HG02588 (cell line): Measurements from ENCODE around the gene SORCS2.

ENCODE experiments used
- ATAC-seq: cut with Tn5 transposase; IDR thresholded peaks from one replicate; pipeline ENCODE4 v1.9.1; 2021; ENCODE audit warnings: mild to moderate bottlenecking, moderate library complexity; ENCODE audit not compliant: unreplicated experiment

SORCS2 gene

DNA sequence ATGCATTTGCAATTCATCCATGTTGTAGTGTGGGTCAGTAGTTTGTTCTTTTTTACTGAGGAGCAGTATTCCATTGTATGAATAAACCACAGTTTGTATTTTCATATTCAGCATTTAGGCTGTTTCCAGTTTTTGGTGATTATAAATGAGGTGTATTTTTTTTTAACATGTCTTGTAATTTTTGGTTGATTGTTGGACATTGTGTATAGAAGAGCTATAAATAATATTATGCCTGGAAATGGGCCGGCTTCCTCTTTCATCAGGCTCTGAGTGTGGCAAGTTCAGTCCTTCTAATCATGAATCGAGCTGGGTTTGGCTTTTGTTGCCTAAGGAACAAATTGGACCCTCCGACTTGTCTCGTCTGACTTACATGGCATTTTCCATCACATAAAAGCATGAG lies 126.7 kb downstream of the SORCS2 start:
- no peak for ATAC-seq

DNA sequence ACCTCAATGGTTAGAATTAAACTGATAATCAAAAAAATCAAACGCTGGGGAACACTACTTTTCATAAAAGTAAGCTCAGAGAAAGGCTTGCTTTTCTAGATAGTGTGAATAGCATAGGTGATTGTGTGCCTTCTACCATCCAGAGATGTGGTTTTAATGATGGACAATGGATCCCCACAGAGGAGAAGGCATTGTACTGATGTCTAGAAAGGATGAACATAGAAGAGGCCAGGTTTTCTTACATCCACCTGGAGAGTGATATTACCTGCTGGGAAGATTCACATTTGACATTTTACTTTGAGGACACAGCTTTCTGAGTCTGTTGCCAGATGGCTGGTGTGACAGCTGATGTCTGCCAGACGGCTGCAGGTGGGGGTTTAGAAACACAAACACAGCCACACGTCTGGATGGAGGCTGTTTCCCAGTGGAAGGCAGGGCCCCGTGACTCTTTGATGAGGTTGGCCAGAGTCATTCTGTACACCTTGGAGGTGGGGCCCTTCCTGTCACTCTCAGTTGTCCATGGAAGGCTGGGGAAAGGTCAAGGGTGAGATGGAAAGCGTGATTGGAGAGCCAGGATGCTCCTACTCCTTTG lies 128.0 kb downstream of the SORCS2 start:
- no peak for ATAC-seq

DNA sequence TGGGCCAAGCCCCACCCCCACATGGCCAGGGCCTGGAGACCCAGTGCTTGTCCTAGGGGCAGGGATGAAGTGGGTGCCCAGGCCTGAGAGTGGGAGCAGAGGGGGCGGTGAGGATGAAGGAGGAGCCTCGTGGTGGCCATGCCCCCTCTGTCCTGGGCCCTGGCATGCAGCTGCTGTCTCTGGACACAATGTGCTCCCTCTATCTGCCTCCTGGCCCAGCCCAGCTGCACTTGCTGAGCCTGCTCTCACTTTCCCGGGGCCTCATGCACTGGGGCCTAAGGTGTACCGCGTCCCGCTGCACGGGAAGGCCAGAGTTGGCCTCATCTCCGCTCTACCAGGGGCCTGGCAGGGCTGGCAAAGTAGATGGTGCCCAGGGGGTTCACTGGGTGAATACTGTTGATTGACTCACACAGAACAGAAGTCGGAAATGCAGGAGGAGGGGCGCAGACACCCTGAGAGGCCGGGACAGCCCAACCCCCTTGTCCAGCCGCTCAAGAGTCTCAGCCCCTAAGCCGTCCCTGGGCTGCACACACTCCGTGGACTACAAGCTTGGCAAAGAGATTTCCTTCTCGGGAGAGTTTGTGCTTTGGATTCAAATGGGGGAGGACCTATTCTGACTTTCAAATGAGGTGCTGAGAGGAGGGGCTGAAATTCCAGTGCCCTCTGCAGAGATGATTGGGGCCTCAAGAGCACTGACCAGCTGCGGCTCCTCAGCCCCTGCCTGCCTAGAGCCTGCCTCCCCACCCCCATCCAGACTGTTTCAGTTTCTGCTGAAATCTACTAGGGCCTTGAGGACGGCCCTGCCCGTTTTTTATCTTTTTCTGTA lies 130.0 kb downstream of the SORCS2 start:
- no peak for ATAC-seq

DNA sequence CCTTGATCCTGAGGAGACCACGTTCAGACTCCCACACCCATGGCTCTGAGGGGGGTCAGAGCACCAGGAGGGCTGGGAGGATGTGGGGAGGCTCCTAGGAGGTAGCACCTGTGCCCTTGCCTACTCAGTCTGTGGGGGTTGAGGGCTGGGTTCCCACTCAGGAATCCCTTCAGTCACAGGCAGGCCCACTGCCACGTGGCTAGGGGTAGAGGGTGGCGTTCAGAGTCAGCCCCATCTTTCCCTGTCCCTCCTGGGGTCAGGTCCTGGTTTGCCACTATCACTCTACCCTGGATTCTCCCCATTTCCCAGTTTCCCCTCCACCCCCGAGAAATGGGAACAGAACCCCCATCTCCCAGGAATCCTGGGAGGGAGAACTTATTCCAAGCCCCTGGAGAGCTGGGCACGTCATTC lies 131.1 kb downstream of the SORCS2 start:
- ATAC-seq = no peak

DNA sequence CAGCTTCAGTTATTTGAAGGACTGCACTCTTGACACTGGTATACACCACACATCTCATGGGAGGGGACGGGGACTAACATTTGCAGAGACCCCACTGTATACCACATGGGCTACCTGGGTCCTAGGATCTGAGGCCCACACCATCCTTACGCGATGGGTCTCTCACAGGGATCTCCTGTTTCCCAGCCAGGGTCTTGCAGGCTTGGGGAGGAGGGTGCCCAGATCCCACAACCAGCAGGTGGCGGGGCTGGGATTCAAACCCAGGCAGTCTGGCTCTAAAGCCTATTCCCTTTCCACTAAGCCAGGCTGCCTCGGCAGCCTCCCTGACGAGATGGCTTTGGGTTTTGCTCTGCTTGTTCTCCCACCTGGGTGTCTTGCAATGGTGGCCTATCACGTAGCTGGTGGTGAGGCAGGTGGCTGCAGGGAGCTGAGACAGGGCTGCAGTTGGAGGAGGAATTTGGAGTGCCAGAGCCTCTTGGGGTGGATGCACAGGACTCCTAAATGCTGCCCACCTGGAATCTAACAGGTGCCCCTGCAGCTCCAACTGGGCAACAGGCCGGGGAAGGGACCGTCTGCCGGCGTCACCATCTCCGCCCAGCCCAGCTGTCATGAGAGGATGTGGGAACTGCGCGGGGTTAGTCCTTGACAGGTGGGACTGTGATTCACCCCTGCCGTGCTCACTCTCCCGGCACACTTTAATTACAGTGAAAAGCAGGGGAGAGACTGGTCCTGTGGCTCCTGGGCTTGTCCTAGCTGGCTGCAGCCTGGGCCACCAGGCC lies 131.7 kb downstream of the SORCS2 start:
- no peak for ATAC-seq

DNA sequence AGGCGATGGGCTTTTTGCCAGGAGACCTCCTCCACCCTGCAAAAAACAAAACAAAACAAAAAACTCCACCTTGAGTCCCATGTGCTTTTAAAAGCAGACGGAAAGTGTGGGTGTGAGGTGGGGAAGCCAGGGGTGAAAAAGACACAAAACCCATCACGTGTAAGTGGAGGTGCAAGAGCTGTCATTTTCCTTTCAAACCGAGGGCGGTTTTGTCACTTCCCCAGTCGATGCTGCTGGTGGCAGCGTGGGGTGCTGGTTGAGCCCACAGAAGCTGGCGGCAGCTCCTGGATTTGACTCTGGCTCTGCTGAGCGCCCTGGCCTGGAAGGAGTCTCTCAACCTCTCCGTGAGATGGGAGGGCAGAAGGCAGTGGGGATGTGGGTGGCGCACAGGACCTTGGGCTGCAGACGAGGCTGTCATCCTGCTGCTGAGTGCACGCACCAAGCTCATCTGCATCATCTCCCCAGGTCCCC lies 132.3 kb downstream of the SORCS2 start:
- ATAC-seq = no peak

DNA sequence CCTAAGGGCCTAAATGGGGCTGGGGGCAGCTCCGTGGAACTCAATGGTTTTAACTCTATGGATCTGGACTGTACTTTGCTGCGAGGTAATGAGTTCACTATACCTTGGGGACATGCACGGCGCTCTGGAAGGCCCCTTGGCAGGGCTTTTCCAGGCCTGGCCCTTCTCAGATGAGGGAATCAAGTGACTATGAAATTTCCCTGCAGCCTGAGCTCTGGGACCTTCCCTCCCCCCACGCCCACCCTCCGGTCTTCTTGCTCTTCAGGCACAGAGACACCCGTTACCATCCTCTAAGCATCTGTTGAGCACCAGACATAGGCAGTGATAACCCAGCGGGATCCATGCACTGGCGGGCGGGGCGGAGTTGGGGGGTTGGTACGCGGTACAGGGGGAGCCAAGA lies 133.2 kb downstream of the SORCS2 start:
- ATAC-seq = no peak

DNA sequence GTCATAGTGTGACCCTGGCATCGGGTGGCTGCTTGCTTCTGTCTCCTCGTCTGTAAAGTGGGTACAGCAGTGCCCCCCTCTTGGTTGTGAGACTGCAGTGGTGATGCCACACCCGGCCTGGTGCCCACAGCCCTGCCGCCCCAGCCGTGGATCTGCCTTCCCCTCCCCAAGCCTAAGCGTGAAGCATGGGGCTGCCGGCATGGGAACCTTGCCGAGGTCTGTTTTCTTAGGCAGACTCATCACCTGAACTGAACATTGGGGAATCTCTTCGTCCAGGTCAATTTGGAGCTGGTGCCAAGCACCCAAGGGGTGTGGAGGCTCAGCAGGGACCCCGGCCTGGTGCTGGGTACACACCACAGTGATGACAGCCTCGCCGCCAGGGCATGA lies 134.0 kb downstream of the SORCS2 start:
- no peak for ATAC-seq

DNA sequence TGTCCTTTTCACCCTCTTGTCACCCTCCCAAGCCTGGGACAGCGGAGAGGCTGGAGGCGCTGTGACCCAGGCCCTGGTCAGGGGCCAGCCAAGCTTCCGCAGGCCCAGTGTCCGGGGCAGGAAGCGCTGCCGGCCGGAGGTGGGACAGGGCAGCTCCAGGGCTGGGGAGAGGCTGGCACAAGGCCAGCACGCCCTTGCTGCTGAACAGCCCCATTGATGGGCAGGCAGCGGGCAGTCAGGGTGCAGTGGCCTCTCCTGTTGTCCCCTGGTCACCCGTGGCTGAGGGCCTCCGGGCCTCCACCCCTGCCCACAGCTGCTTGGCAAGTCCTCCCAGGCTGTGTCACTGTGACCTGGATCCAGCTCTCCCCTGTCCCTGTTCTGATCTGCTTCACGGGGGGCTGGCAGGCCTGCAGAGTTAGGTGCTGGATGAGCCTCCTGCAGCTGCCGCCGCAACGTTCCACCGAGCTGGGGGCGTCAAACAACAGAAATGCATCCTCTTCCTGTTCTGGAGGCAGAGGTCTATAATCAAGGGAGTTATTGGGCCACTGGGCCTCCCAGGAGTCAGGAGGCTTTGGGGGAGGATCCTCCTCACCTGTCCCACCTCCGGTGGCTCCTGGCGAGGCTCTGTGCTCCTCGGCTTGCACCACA lies 134.5 kb downstream of the SORCS2 start:
- ATAC-seq = no peak

DNA sequence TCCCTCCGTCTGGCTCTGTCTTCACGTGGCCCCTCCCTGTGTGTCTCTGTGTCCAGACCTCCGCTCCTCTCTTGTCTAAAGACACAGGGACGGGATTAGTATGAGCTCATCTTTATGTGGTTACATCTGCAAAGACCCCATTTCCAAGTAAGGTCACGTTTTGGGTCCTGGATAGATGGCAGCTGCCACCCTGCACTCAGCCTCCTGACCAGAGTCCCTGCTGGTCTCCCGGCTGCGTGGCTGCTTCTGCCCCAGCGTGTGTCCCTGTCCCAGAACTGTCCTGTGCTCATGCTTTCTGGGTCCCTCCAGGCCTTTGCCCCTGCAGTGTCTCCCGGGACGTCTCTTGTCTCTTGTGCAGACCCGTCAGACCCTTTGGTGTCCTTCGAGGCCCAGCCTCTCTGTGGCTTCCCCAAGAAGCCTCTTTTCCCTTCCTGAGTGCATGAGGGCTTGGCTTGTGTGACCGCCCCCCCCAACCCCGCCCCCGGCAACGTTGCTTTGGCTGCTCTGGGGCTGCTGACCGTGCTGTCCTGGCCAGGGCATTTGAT lies 135.1 kb downstream of the SORCS2 start:
- no peak for ATAC-seq

DNA sequence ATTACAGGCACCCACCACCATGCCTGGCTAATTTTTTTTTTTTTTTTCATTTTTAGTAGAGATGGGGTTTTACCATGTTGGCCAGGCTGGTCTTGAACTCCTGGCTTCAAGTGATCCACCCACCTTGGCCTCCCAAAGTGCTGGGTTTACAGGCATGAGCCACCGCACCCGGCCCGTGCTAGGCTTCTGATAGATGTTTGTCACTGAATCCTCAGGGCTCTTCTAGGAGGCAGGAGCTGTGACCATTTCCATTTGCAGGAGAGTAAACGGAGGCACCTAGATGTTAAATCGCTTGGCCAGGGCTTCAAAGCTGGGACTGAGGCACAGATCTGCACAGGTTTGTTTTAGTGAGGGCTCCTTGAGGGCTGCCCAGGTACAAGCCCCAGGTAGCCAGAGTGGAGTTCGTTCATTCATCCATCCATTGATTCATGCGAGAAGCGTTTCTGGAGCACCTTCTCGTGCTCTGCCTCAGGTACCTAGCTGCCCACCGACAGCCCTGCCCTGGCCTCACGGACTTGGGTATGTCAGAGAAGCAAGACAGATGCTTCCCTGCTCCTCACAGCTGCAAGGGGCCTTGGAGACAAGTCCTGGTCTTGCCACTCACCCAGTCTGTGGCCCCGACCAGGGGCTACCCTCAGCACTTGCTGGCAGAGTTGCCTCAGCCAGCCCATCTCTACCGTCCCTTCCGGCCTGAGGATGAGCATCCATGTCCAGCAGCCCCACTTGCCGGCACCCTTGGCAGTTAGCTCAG lies 136.0 kb downstream of the SORCS2 start:
- ATAC-seq = no peak

DNA sequence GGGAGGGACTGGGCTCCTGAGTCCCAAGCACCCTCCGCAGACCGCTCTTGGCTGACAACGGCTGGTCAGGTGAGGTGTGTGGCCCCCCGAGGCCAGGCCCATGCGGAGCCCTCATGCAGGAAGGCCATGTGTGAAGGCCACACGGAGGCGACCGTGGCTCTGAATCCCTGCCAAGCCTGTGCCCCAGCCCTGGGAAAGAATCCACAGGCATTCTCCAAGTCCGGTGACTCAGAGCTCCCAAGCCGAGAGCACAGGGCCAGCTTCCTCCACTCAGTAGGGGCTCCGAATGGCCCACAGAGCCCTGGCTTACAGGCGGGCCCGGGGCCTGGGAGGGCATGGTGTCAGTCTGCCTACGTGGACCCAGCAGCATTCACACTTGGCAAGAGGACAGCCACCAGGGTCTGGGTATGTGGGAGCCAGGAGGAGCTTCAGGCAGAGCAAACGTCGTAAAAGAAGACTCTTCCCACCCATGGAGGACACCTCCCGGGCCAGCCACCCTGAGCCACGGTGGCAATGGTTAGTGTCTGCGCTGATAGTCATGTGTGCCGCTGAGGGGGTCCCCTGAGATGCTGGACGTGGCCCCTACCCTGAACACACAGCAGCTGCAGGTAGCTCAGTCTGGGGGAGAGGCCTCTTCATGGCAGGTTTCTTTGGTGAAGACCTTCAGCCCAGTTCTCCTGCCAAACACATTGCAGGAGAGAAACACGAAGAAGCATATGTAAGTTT lies 136.7 kb downstream of the SORCS2 start:
- no peak for ATAC-seq

DNA sequence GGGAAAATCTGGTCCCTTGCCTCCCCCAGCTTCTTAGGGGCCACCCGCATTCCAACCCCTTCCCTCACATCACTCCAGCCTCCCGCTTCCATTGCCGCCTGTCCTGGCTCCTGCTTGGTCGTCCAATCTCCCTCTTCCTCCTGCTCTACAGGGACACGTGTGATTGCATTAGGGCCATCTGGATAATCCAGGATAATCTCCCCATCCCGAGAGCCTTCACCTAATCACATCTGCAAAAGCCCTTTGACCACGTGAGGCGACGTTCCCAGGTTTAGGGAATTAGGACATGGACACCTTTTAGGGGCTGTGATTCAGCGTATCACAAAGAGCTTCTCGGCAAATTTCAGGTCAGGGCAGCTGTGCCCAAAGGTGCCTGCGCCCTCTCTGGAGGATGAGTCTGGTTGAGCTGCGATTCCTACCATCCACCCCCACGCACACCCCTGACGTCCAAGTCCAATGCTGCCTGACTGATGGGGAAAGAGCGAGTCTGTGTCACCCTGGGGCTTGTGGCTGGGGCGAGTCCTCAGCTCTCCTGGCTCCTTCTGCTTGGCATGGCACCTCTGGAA lies 137.8 kb downstream of the SORCS2 start:
- no peak for ATAC-seq

DNA sequence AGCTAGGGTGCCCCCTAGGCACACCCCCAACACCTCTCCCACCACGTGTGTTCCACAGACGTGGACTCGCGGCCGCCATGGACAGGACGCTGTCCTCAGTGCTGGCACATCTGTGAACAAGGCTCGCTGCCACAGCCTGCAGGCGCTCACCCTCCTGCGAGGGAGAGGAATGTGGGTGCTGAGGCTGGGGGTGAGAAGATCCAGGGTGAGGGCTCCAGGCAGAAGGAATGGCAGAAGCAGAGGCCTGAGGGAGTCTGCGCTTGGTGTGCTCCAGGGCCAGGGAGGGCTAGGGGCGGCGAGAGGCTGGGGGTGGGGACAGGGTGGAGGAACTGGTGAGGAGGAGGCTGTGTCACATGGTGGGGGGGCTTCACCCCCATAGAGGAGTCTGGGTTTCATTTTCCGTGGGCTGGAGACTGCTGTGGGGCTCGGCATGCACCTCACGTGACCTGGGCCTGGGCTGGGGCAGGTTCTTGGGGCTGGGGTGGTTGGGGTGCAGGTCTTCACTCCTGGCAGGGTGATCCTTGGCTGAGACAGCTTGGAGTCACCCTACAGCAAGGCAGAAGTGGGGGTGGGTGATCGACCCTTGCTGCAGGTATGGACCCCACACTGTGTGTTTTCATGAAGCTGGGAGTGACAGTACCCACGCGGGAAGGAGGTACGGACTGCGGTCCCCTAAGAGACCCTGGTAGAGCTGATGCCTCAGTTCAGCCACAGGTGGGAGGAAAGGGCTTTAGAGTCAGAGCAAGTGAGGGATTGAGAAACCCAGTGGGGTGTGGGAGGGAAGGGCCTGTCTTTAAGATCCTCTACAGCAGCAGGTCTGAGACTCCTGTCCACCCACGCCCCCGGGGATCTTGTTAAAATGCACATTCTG lies 138.7 kb downstream of the SORCS2 start:
- ATAC-seq = no peak

DNA sequence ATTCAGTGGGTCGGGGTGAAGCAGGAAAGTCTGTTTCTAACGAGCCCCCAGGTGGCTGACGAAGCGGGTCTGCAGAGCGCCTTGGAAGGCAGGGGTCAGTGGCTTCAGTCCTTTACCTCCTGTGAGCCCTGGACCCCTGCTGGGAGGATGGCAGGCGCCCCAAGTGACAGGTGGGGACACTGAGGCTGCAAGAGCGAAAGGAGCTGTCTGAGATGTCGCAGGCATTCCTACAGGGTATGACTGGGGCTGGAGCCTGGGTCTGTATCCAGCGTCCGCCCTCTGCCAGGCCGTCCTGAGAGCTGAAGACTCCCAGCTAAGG lies 139.3 kb downstream of the SORCS2 start:
- ATAC-seq = no peak

DNA sequence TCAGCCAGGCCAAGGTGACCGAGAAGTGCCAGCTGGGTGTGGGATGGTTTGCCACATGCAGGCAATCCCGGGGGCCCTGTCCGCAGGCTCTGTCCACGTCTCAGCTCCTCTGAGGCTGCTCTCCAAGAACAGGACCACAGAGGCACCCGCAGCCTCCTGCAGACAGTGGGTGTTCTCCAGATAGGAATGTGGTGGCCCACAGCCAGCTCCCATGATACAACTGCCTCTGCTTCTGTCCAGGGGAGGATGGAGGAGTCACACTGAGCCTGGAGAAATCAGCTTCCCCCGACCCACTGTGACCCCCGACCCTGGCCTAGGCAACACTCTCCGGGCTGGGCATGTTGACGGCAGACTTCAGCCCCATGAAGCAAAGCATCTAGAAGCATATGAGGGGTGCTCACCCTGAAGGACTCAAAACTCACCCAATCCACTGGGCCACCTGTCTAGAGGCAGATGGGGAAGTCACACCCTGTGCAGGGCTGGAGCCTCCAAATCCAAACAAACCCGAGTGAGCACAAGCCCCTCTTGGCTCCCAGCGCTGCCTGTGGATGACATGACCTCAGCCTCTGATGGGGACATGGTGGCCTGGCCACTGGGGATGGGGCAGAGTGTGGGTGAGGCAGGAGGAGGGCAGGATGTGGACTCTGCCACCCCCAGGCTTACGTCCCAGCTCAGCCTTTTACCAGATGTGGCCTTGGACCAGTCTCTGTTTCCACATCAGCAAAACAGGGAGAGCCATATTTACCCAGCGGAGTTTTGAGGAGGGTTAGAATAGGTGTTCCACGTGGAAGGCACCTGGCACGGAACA lies 140.1 kb downstream of the SORCS2 start:
- ATAC-seq = no peak

DNA sequence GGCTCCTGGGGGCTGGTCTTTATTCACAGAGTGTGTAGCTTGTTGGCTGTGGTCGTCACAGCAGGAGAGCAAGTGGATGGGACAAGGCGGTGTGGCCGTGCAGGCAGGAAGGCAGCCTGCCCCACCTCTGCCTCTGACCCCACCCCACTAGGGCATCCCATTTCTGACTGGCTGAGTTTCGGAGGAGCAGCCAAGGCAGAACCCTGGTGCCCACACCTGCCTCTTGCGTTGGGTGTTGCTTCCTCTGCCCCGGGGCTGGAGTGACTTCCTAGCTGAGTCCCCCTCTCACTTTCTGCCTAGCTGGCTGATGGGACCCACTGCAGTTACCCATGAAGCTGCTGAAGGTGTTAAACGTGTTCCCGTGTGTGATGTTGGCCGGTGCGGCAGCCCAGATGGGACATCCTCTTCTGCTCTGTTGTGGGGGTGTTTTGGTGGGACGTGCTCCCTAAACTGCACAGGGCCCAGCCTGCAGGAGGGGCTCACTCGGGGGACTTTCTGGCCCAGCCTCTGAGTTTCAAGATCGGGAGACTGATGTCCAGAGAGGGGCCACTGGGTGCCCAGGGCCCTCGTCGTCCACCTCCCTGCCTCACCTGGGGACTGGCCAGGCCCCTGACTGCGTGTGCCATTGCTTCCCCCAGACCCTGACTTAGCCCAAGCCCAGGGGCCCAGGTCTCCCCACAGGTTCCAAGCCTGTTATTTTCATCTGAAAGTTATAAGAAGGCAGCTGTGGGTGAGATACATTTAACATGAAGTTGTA lies 140.9 kb downstream of the SORCS2 start:
- ATAC-seq = no peak
